Measurements from ENCODE around the gene TMEM129.

Gene TMEM129

GRCh38 chr4:1728061-1728980, 7.2 kb upstream of the TMEM129 start:
- DNase-seq (ENCODE audit: low read depth), result peak; percentile 80
- TF ChIP-seq, protein P1, sequence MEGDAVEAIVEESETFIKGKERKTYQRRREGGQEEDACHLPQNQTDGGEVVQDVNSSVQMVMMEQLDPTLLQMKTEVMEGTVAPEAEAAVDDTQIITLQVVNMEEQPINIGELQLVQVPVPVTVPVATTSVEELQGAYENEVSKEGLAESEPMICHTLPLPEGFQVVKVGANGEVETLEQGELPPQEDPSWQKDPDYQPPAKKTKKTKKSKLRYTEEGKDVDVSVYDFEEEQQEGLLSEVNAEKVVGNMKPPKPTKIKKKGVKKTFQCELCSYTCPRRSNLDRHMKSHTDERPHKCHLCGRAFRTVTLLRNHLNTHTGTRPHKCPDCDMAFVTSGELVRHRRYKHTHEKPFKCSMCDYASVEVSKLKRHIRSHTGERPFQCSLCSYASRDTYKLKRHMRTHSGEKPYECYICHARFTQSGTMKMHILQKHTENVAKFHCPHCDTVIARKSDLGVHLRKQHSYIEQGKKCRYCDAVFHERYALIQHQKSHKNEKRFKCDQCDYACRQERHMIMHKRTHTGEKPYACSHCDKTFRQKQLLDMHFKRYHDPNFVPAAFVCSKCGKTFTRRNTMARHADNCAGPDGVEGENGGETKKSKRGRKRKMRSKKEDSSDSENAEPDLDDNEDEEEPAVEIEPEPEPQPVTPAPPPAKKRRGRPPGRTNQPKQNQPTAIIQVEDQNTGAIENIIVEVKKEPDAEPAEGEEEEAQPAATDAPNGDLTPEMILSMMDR (IDR thresholded peaks at IDR 0.05; ENCODE audit: control insufficient read depth, extremely low read depth, insufficient read depth), result peak; percentile 56
- peak overlapping the region; percentile 16; the same call in 1 of the 2 replicates for H3K4me3 ChIP-seq (ENCODE audit: low read depth, low read length)

- H3K4me3 ChIP-seq (ENCODE audit: low read depth, low read length), result peak overlapping the region; percentile 16; the same call in 1 of the 2 replicates
- no peak for DNase-seq (ENCODE audit: low read depth)
- TF ChIP-seq, protein P1 (IDR thresholded peaks at IDR 0.05; ENCODE audit: control insufficient read depth, extremely low read depth, insufficient read depth), result no peak
Observed at GRCh38 chr4:1727117-1728031, 6.3 kb upstream of the TMEM129 start.

GRCh38 chr4:1726146-1726934, 5.2 kb upstream of the TMEM129 start:
- DNase-seq (ENCODE audit: low read depth), result peak; percentile 75
- no peak overlapping the region for H3K4me3 ChIP-seq (ENCODE audit: low read depth, low read length)
- TF ChIP-seq, protein P1 (IDR thresholded peaks at IDR 0.05; ENCODE audit: control insufficient read depth, extremely low read depth, insufficient read depth), result peak; percentile 92

DNA sequence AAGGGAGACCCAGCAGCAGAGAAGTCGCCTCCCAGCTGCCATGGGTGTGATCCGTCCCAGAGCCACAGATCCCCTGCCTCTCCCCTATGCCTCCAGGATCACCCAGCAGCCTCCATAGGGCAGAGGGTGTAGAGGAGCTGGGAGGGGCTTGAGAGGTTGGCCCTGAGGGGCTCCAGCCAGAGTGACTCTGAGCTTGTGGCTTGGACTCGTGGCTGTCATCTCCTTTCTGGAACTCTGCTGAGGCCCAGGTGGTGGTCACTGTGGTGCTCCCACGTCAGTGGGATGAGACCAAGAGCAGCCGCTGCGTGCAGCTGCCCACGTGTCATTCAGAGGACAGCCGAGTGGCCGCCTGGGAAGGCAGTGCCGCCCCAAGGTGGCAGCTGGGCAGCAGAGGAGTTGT, 4.4 kb upstream of the TMEM129 start:
- TF ChIP-seq, protein P1 (IDR thresholded peaks at IDR 0.05; ENCODE audit: control insufficient read depth, extremely low read depth, insufficient read depth), result no peak
- DNase-seq (ENCODE audit: low read depth), result no peak
- H3K4me3 ChIP-seq (ENCODE audit: low read depth, low read length), result no peak overlapping the region

DNA sequence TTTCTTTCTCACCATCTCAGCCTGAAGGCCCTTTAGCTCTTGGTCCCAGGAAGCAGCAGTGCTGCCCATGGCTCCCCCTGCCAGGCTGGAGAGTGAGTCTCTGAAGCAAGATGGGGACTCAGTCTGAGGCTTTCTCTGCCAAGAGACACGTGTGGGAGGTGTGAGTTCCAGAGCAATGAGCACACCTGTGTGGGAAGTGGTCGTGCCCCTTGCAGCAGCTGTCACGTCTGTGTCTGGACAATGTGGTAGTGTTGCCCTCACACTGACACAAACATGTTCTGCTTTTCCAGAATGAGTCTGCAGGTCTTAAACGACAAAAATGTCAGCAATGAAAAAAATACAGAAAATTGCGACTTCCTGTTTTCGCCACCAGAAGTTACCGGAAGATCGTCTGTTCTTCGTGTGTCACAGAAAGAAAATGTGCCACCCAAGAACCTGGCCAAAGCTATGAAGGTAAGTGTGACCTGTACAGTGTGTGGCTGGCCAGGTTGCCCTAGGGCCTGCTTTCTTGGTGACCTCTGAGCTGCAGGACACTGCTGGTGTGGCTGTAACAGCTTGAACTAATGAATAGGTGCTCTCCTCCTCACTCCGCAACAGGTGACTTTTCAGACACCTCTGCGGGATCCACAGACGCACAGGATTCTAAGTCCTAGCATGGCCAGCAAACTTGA, 2.1 kb upstream of the TMEM129 start:
- no peak for DNase-seq (ENCODE audit: low read depth)
- TF ChIP-seq, protein P1 (IDR thresholded peaks at IDR 0.05; ENCODE audit: control insufficient read depth, extremely low read depth, insufficient read depth), result no peak
- peak overlapping the region; percentile 94 for H3K4me3 ChIP-seq (ENCODE audit: low read depth, low read length)

Measured in LNCaP clone FGC (cell line).